Measurements from ENCODE around the gene PIGR. TPM values are rescaled to one million over a fixed set of nuclear protein-coding genes. Genes with fewer than 3 reads are reported as not detected.

PIGR gene
- total RNA-seq, 1 experiment from 2014 or later: not detected

- Histone ChIP-seq H4K8ac (replicated peaks; ENCODE audit: insufficient read length, low read depth, low read length) (no peak overlapping the region), H2AK5ac (ENCODE audit: insufficient read length, low read length) (no peak overlapping the region), H3K27ac (ENCODE audit: insufficient read length, low read depth, low read length) (no peak overlapping the region), H2BK15ac (ENCODE audit: low read depth, low read length) (no peak overlapping the region), H4K20me1 (ENCODE audit: control insufficient read depth, insufficient read depth, insufficient read length) (no peaks in the 10 kb centered on the region), H2BK12ac (ENCODE audit: insufficient read length, low read depth, low read length) (no peak overlapping the region), H3K14ac (ENCODE audit: insufficient read depth, low read length) (no peak overlapping the region), H3K23ac (ENCODE audit: insufficient read length, low read depth, low read length) (no peak overlapping the region), H2BK120ac (ENCODE audit: low read depth, low read length, poor library complexity, severe bottlenecking) (no peak overlapping the region), H3T11ph (ENCODE audit: low read length) (no peak overlapping the region), H3K4ac (ENCODE audit: low read depth, low read length) (no peak overlapping the region), H2BK5ac (ENCODE audit: insufficient read length, low read length) (no peak overlapping the region), H4K91ac (ENCODE audit: insufficient read length, low read depth, low read length) (no peak overlapping the region), H3K27me3 (ENCODE audit: insufficient read depth, low read length) (no peaks in the 10 kb centered on the region), H3K9ac (ENCODE audit: extremely low read depth, insufficient read length, low read length) (no peak overlapping the region), H3K18ac (ENCODE audit: insufficient read length, low read depth, low read length) (no peak overlapping the region), H4K5ac (ENCODE audit: insufficient read length, low read depth, low read length) (no peak overlapping the region), H2BK20ac (ENCODE audit: low read depth, low read length, poor library complexity, severe bottlenecking) (no peak overlapping the region), H3K4me2 (ENCODE audit: insufficient read depth, insufficient read length, low read length) (no peak overlapping the region), H2AFZ (ENCODE audit: low read length) (no peak overlapping the region), H3K4me1 (ENCODE audit: insufficient read depth, low read length) (no peaks in the 10 kb centered on the region), H3K9me3 (ENCODE audit: control insufficient read depth, low read depth, low read length) (no peaks in the 10 kb centered on the region), H3K56ac (ENCODE audit: insufficient read length, low read depth, low read length) (no peak overlapping the region), H3K79me1 (ENCODE audit: insufficient read depth, low read depth, low read length, poor library complexity, severe bottlenecking) (no peaks in the 10 kb centered on the region), H3K79me2 (ENCODE audit: insufficient read depth, low read length) (no peaks in the 10 kb centered on the region), H3K23me2 (ENCODE audit: insufficient read length, low read depth, low read length, poor library complexity, severe bottlenecking) (no peaks in the 10 kb centered on the region)
- Mint-ChIP-seq H3K9me3 (no peaks in the 10 kb centered on the region), H3K27ac (no peak overlapping the region; a peak in 1 of 7 replicates), H3K4me1 (no peaks in the 10 kb centered on the region), H3K36me3 (ENCODE audit: insufficient read depth in 1 of 3, low read depth in 3 of 3) (no peaks in the 10 kb centered on the region; a peak in 1 of 7 replicates), H3K27me3 (ENCODE audit: low read depth) (peaks cover 2% of the 10 kb centered on the region), H3K4me3 (no peak overlapping the region)
- no CpG with 5 or more reads among the region's 7 CpGs for WGBS (ENCODE audit: extremely low coverage, insufficient read length, low lambda C conversion rate)
- no peak for DNase-seq
- no peak for TF ChIP-seq CTCF (conservative IDR thresholded peaks at IDR 0.05)
Measured at GRCh38 chr1:206962272-206962671, 16.0 kb upstream of the PIGR start.

All from H9 (cell line).